HEK293 (cell line): ENCODE results near the gene C4orf50.
"Not testable (repeated sequence)": the region's sequence is repeated elsewhere in the genome, so short reads cannot be mapped to it uniquely, and the experiment has no call there.

Source experiments
- CTCF ChIA-PET: fragments of 350-600 bp; formaldehyde crosslinking; extraction: SDS; loops from one replicate; lab custom pipeline; 2021; ENCODE audit warnings: antibody characterized with exemption; lab: Yijun Ruan, JAX
- POLR2A ChIA-PET: fragments of 300-600 bp; formaldehyde crosslinking; extraction: SDS; loops from one replicate; lab custom pipeline; 2020; ENCODE audit warnings: antibody characterized with exemption, inconsistent platforms; lab: Yijun Ruan, JAX
- H3K27ac ChIP-seq: fragments of 200-500 bp; sonication (Bioruptor generic); 2 replicates; pipeline ENCODE4 v1.5.1; 2014; ENCODE audit warnings: low read depth, low read length, control low read depth, inconsistent platforms; ENCODE audit errors: extremely low read depth
- H3K36me3 ChIP-seq, 2 experiments: fragments of 200-500 bp in 1 of 2; sonication (Bioruptor generic) in 1 of 2; 1 replicate in 1 of 2; 2 replicates in 1 of 2; pipeline ENCODE4 v1.5.1; 2014 to 2017; ENCODE audit warnings: inconsistent platforms in 2 of 2, low read length in 2 of 2; ENCODE audit not compliant: control insufficient read depth in 2 of 2, insufficient read depth in 1 of 2
- H3K4me1 ChIP-seq: fragments of 200-500 bp; sonication (Bioruptor generic); 2 replicates; pipeline ENCODE4 v1.5.1; 2014; ENCODE audit warnings: mild to moderate bottlenecking, low read length, inconsistent platforms; ENCODE audit not compliant: control insufficient read depth, insufficient read depth
- H3K4me3 ChIP-seq: 2 replicates; pipeline ENCODE4 v1.5.1; 2011; ENCODE audit warnings: low read depth, mild to moderate bottlenecking, control low read depth, low read length, moderate library complexity
- H3K9me3 ChIP-seq: fragments of 200-500 bp; sonication (Bioruptor generic); 2 replicates; pipeline ENCODE4 v1.5.1; 2014; ENCODE audit warnings: low read depth, low read length, inconsistent platforms; ENCODE audit not compliant: control insufficient read depth, insufficient read depth
- KLF9 ChIP-seq: fragments of 450-650 bp; formaldehyde crosslinking; IDR thresholded peaks from 2 replicates; pipeline ENCODE4 v1.5.1; 2016; ENCODE audit warnings: missing biosample characterization, missing genetic modification characterization, low read depth
- SCRT1 ChIP-seq: fragments of 450-650 bp; formaldehyde crosslinking; IDR thresholded peaks from 2 replicates; pipeline ENCODE4 v1.5.1; 2016; ENCODE audit warnings: missing biosample characterization, missing genetic modification characterization, borderline replicate concordance
- SETDB1 ChIP-seq: IDR thresholded peaks from one replicate; pipeline ENCODE4 v1.6.1; 2017; ENCODE audit warnings: mild to moderate bottlenecking, low read length, moderate library complexity, mixed read lengths; ENCODE audit not compliant: insufficient read length
- ZBTB44 ChIP-seq: fragments of 450-650 bp; IDR thresholded peaks from 2 replicates; pipeline ENCODE4 v1.5.1; 2018; ENCODE audit warnings: missing biosample characterization, mild to moderate bottlenecking, missing genetic modification characterization
- ZBTB8A ChIP-seq: fragments of 450-650 bp; formaldehyde crosslinking; IDR thresholded peaks from 2 replicates; pipeline ENCODE4 v1.5.1; 2016; ENCODE audit warnings: missing biosample characterization, missing genetic modification characterization
- ZNF169 ChIP-seq: fragments of 450-650 bp; formaldehyde crosslinking; IDR thresholded peaks from 2 replicates; pipeline ENCODE4 v1.5.1; 2016; ENCODE audit warnings: missing biosample characterization, missing genetic modification characterization
- ZNF174 ChIP-seq: fragments of 450-650 bp; formaldehyde crosslinking; IDR thresholded peaks from 2 replicates; pipeline ENCODE4 v1.5.0; 2017; ENCODE audit warnings: missing biosample characterization, mild to moderate bottlenecking, missing genetic modification characterization
- ZNF335 ChIP-seq: fragments of 450-650 bp; formaldehyde crosslinking; conservative IDR thresholded peaks from 2 replicates; pipeline ENCODE4 v1.5.1; 2016; ENCODE audit warnings: missing biosample characterization, missing genetic modification characterization
- ZNF513 ChIP-seq: fragments of 450-650 bp; IDR thresholded peaks from 2 replicates; pipeline ENCODE4 v1.5.1; 2018; ENCODE audit warnings: missing biosample characterization, missing genetic modification characterization
- ZNF521 ChIP-seq: fragments of 450-650 bp; formaldehyde crosslinking; IDR thresholded peaks from 2 replicates; pipeline ENCODE4 v1.5.1; 2017; ENCODE audit warnings: missing biosample characterization, mild to moderate bottlenecking, missing genetic modification characterization
- ZNF623 ChIP-seq: fragments of 450-650 bp; formaldehyde crosslinking; IDR thresholded peaks from 2 replicates; pipeline ENCODE4 v1.5.1; 2016; ENCODE audit warnings: missing biosample characterization, missing genetic modification characterization
- ZNF704 ChIP-seq: fragments of 450-650 bp; formaldehyde crosslinking; IDR thresholded peaks from 2 replicates; pipeline ENCODE4 v1.5.1; 2016; ENCODE audit warnings: missing biosample characterization, missing genetic modification characterization
- ZNF837 ChIP-seq: fragments of 450-650 bp; formaldehyde crosslinking; IDR thresholded peaks from 2 replicates; pipeline ENCODE4 v1.5.1; 2016; ENCODE audit warnings: missing biosample characterization, missing genetic modification characterization
- ZNF843 ChIP-seq: fragments of 450-650 bp; formaldehyde crosslinking; IDR thresholded peaks from 2 replicates; pipeline ENCODE4 v1.5.1; 2016; ENCODE audit warnings: missing biosample characterization, missing genetic modification characterization
- ZSCAN23 ChIP-seq: fragments of 450-650 bp; formaldehyde crosslinking; IDR thresholded peaks from 2 replicates; pipeline ENCODE4 v1.5.1; 2016; ENCODE audit warnings: missing biosample characterization, missing genetic modification characterization

Gene C4orf50

GRCh38 chr4:5952975-5953951, 65.0 kb downstream of the C4orf50 start:
- Histone ChIP-seq H3K36me3 (no peaks in the 10 kb centered on the region), H3K9me3 (no peaks in the 10 kb centered on the region), H3K4me3 (no peak overlapping the region), H3K27ac (no peak overlapping the region), H3K4me1 (no peaks in the 10 kb centered on the region)
- ChIA-PET CTCF (no interaction called here), POLR2A (no interaction called here)
- TF ChIP-seq ZNF704 = no peak

GRCh38 chr4:5952286-5952974, 65.8 kb downstream of the C4orf50 start:
- Histone ChIP-seq H3K4me3 (no peak overlapping the region), H3K27ac (no peak overlapping the region), H3K36me3 (no peaks in the 10 kb centered on the region), H3K4me1 (no peaks in the 10 kb centered on the region)
- CTCF ChIA-PET = no interaction called here
- TF ChIP-seq ZNF837 (tag by site-specific recombination) (no peak), ZNF513 (tag by site-specific recombination) (no peak), ZNF174 (no peak), SCRT1 (tag by site-specific recombination) (no peak), ZNF169 (tag by site-specific recombination) (no peak), ZNF335 (no peak), ZNF521 (tag by site-specific recombination) (no peak)
- TF ChIP-seq, all 188 proteins: peak for 0
- H3K9me3 ChIP-seq = no peaks in the 10 kb centered on the region
- POLR2A ChIA-PET = no interaction called here

GRCh38 chr4:5946653-5947052, 71.6 kb downstream of the C4orf50 start:
- H3K27ac ChIP-seq, H3K36me3 ChIP-seq, H3K4me1 ChIP-seq, H3K4me3 ChIP-seq, CTCF ChIA-PET: not testable (repeated sequence)
- TF ChIP-seq SETDB1 = peak; percentile 90
- TF ChIP-seq, all 188 proteins: peak for 1; not testable (repeated sequence) for 187
- H3K9me3 ChIP-seq, POLR2A ChIA-PET: not testable (repeated sequence)

- no peak overlapping the region for H3K27ac ChIP-seq
- H3K4me3 ChIP-seq = no peak overlapping the region
- no peaks in the 10 kb centered on the region for H3K9me3 ChIP-seq
- no peaks in the 10 kb centered on the region for H3K4me1 ChIP-seq
- no peak for TF ChIP-seq KLF9
- TF ChIP-seq ZSCAN23 (tag by site-specific recombination) = no peak
- TF ChIP-seq ZNF623 (tag by site-specific recombination) = no peak
- TF ChIP-seq ZNF843 = no peak
- TF ChIP-seq ZNF513 (tag by site-specific recombination) = no peak
- TF ChIP-seq ZBTB44 (tag by site-specific recombination) = no peak
- no peak for TF ChIP-seq ZBTB8A (tag by site-specific recombination)
- no peaks in the 10 kb centered on the region for H3K36me3 ChIP-seq
- POLR2A ChIA-PET = no interaction called here
- CTCF ChIA-PET = interaction anchor here (0.6 kb wide), 1 partner anchor 26 kb away, joined by 3 read pairs; no protein-coding TSS in a partner anchor
These were observed 72.3 kb downstream of the C4orf50 start for GRCh38 chr4:5945936-5946335.
